ENCODE results near the gene KIF6.

KIF6 gene

GRCh38 chr6:39608652-39609345, 116.4 kb downstream of the KIF6 start:
- no peak overlapping the region for H3K4me3 ChIP-seq
- no peak overlapping the region for H3K27ac ChIP-seq

DNA sequence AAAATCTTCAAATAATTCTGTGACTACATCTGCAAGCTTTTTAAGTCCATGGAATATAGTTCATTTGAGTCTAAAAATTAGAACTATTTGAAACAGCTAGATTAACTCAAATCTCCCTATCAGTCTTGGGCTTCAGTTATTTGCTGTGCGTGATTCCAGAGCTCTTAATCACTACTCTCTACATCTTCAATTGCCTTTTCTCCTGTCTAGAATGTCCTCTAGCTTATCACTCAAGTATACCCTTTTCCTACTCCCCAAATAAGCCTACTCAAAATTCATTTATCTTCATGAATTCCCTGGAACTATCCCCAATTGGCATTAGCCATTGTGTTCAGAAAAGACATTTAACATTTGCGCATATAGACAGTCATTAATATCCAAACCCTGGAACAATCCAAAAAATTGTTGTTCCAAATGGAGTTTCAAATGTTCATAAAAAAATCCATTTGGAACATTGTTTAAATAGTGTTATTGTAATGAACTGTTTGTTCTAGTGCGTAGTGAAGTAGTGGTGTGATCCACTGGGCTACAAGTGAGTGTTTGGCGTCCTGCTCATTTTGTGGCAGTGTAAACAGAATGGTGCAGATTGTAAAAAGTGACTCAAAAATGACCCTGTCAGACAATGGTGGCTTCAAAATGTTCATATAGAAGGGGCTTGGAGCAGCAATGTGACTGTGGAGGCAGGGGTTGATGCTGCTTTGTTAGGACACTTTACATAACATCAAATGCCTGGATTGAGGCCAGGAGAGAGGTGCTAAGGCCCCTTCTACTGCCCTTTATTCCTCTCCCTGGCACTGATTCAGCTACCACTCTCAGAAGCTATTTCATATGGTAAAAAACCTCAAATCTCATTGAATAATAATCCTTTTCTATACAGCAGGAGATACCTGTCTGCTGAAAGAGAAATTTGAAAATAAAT, 122.3 kb downstream of the KIF6 start:
- Histone ChIP-seq H3K27ac (no peak overlapping the region), H3K4me3 (no peak overlapping the region)

DNA sequence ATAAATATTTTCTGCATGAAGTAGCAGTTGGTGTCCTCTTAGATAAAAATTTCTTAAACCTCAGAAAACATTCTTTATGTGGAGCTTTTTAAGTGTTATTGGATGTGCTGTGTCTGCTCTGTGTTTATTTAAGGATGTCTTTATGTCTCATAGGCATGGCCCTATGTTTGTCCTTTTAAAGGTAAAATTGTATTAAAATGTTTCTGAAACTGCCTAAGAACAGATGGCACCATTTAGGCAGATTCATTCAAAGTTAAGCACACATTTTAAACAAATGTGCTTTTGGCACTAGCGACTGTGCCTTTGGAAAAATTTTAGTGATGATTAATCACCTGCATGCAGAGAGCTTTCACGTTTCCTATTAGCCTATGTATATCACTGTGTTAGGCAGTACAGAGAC, 125.2 kb downstream of the KIF6 start:
- Histone ChIP-seq H3K27ac (no peak overlapping the region), H3K4me3 (no peak overlapping the region)

GRCh38 chr6:39599341-39599740, 125.9 kb downstream of the KIF6 start:
- Histone ChIP-seq H3K4me3 (no peak overlapping the region), H3K27ac (no peak overlapping the region)

DNA sequence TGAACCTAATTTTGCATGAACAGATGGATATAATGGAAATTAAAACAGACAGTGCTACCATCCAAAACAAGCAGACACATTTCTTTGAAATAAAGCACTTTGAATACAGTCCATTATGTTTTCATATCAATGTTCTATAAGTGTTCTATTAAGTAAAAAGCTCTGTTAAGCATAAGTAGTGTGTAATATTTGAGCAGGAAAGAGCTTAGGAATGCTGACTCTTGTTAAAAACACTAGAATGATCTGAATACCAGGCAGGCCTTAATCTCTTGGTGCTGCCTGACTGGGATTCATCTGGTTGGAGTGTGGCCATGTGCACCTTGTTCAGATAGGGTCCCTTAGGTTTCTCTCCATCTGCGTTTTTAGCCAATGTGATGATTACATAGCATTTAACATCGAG, 130.9 kb downstream of the KIF6 start:
- Histone ChIP-seq H3K27ac (no peak overlapping the region), H3K4me3 (no peak overlapping the region)

DNA sequence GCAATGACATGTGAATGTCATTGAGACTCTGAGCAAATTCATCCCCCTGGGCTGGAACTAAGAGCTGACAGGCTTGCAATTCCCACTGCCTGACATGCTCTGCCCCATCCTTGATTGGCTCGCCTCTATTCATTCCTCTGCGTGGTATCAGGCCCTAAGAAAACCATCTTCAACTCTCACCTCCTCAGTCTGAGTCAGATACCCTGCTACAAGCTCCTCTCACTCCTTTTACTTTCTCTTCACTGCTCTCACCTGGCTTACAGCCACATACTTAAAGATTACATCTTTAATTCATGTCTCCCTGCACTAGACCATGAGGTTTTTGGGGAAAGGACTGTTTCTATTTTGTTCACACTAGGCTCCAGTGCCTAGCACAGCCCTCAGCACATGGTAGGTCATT, 131.6 kb downstream of the KIF6 start:
- Histone ChIP-seq H3K4me3 (no peak overlapping the region), H3K27ac (no peak overlapping the region)

GRCh38 chr6:39590871-39591393, 134.3 kb downstream of the KIF6 start:
- no peak overlapping the region for H3K4me3 ChIP-seq

GRCh38 chr6:39587080-39587479, 138.1 kb downstream of the KIF6 start:
- no peak overlapping the region for H3K27ac ChIP-seq
- no peak overlapping the region for H3K4me3 ChIP-seq

More at GRCh38 chr6:39590871-39591393, 134.3 kb downstream of the KIF6 start:
- H3K27ac ChIP-seq = no peak overlapping the region

- Histone ChIP-seq H3K4me3 (no peak overlapping the region), H3K27ac (no peak overlapping the region)
Measured at GRCh38 chr6:39585641-39586040, 139.6 kb downstream of the KIF6 start.

GRCh38 chr6:39577446-39578165, 147.6 kb downstream of the KIF6 start:
- no peak overlapping the region for H3K4me3 ChIP-seq
- no peak overlapping the region for H3K27ac ChIP-seq

- Histone ChIP-seq H3K4me3 (no peak overlapping the region), H3K27ac (no peak overlapping the region)
Measured at GRCh38 chr6:39576556-39577303, 148.5 kb downstream of the KIF6 start.

- no peak overlapping the region for H3K4me3 ChIP-seq
- H3K27ac ChIP-seq = no peak overlapping the region
Measured at GRCh38 chr6:39574991-39575390, 150.2 kb downstream of the KIF6 start.

DNA sequence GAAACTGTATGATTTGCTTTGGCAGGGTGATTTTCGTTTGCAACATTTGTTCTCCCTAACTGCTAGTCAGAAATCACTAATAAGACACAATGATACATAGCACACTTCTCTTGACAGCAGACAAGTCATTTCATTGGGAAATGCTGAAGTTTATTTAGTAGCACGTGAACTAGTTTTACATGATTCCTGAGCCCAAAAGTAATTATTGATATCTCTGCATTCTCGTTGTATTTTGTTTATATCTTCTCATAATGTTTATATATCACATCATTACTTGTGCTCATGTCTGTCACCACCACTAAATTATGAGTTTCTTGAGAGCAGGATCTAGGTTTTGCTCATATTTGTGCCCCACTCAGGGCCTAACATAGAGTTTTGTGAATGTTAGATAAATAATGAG, 151.7 kb downstream of the KIF6 start:
- no peak overlapping the region for H3K27ac ChIP-seq
- H3K4me3 ChIP-seq = no peak overlapping the region

- Histone ChIP-seq H3K27ac (no peak overlapping the region), H3K4me3 (no peak overlapping the region)
Measured at GRCh38 chr6:39572661-39573340, 152.4 kb downstream of the KIF6 start.

DNA sequence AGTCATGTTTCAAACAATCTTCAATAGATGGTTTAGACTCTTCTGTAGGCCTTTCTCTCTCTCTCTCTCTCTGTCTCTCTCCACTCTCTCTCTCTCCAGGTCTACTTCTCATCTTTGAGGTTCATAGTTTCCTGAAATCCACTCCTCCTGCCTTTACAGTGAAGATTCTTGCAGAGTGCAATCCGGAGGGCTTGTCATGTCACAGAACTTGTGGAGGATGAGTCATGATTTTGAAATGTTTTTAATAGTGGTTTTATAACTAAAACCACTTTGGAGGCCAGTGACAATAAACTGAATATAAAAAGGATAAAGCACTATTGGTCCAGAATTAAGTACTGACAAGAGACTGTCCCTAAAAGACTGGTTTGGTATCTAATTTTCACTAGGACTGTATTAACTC, 156.3 kb downstream of the KIF6 start:
- H3K27ac ChIP-seq = no peak overlapping the region
- H3K4me3 ChIP-seq = no peak overlapping the region

DNA sequence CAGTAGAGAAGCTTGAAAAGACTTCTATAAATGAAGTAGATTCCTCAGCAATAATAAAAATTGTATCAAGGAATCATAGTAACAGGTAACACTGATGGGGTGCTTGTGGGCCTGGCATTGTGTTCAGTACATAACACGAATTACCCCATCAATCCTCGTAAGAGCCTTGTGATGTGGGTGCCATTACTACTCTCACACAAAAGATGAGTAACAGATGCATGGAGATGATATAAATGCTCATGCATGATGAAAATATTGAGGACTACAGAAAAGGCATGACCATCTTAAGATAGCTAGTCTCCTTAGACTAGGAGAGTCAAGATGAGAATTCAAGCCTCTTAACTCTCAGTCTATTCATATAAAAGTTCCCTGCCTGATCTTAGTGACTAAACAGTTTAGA, 158.1 kb downstream of the KIF6 start:
- no peak overlapping the region for H3K27ac ChIP-seq

GRCh38 chr6:39566456-39566855, 158.8 kb downstream of the KIF6 start:
- Histone ChIP-seq H3K27ac (no peak overlapping the region), H3K4me3 (no peak overlapping the region)

More for the DNA sequence above, 158.1 kb downstream of the KIF6 start:
- no peak overlapping the region for H3K4me3 ChIP-seq

DNA sequence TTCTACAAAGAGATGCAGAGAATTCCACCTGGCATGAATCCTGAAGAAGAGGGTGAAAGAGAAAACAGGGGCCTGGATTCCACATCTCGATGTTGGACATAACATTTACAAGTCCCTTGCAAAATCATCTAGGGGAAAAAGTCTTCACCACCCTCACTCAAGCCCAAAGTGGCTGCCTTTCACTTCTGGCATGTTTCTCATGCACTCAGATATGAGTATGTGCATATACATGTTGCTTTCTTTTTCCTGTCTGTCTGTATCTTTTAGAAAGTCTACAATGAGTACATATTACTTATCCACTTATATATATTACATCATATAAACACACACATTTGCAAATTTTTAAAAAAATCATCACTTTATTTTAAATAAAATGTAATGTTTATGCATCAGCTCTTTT, 159.3 kb downstream of the KIF6 start:
- Histone ChIP-seq H3K4me3 (no peak overlapping the region), H3K27ac (no peak overlapping the region)

All from skin epidermis (tissue), 12 donors.